ENCODE measurements around the gene SELPLG.

DNA sequence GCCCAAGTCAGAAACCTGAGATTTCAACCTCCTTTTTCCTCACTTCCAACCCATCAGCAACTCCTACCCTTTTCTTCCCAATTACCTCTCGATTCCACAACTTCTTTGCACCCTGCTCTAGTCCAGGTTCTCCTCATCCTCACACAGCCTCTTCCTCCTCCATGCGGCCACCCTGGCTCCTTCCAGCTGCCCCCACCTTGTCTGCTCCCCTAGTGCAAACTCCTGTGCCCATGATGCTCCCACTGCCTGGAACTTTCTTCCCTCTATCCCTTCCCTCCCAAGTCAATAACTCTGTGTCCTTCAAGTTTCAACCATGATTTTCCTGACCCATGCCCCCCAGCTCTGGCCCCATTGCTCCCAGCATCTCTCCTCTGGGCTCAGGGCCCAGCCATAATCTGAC is 17.3 kb downstream of the SELPLG start:
- no peak for TF ChIP-seq POLR2A (IDR thresholded peaks at IDR 0.05)
- TF ChIP-seq, protein P1, sequence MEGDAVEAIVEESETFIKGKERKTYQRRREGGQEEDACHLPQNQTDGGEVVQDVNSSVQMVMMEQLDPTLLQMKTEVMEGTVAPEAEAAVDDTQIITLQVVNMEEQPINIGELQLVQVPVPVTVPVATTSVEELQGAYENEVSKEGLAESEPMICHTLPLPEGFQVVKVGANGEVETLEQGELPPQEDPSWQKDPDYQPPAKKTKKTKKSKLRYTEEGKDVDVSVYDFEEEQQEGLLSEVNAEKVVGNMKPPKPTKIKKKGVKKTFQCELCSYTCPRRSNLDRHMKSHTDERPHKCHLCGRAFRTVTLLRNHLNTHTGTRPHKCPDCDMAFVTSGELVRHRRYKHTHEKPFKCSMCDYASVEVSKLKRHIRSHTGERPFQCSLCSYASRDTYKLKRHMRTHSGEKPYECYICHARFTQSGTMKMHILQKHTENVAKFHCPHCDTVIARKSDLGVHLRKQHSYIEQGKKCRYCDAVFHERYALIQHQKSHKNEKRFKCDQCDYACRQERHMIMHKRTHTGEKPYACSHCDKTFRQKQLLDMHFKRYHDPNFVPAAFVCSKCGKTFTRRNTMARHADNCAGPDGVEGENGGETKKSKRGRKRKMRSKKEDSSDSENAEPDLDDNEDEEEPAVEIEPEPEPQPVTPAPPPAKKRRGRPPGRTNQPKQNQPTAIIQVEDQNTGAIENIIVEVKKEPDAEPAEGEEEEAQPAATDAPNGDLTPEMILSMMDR (IDR thresholded peaks at IDR 0.05) = no peak
